Activated CD8-positive, alpha-beta T cell treated with anti-CD3 and anti-CD28 coated beads for 36 hours (primary cell): ENCODE data around the gene WDR54. TPM values are rescaled to one million over a fixed set of nuclear protein-coding genes. Genes with fewer than 3 reads are reported as not detected.

Source experiments
- ATAC-seq: fragments of 200-7000 bp; cut with Tn5 transposase; one replicate; pipeline ENCODE4 v1.10.0; 2021; ENCODE audit warnings: mild to moderate bottlenecking, moderate library complexity
- CTCF ChIA-PET: fragments of 350-600 bp; sonication (Branson Sonifier 250); formaldehyde crosslinking; loops from one replicate; lab custom pipeline; 2021; ENCODE audit warnings: antibody characterized with exemption; lab: Charles Lee
- POLR2A ChIA-PET: fragments of 350-600 bp; sonication (Branson Sonifier 250); formaldehyde crosslinking; loops from one replicate; lab custom pipeline; 2021; ENCODE audit warnings: antibody characterized with exemption; lab: Charles Lee
- DNase-seq: peaks from one replicate; pipeline ENCODE4 v3.0.0-alpha.2; 2020
- H3K27ac Mint-ChIP-seq: one replicate; pipeline ENCODE4 v1.8.0; 2021; ENCODE audit warnings: mild to moderate bottlenecking, mixed read lengths
- H3K27me3 Mint-ChIP-seq: one replicate; pipeline ENCODE4 v1.8.0; 2021; ENCODE audit warnings: mixed read lengths
- H3K36me3 Mint-ChIP-seq: one replicate; pipeline ENCODE4 v1.8.0; 2021; ENCODE audit warnings: low read depth, mixed read lengths
- H3K4me1 Mint-ChIP-seq: one replicate; pipeline ENCODE4 v1.8.0; 2021; ENCODE audit warnings: low read depth, mixed read lengths
- H3K4me3 Mint-ChIP-seq: one replicate; pipeline ENCODE4 v1.8.0; 2021; ENCODE audit warnings: mild to moderate bottlenecking, moderate library complexity, mixed read lengths
- H3K9me3 Mint-ChIP-seq: one replicate; pipeline ENCODE4 v1.8.0; 2021; ENCODE audit warnings: mixed read lengths
- intact Hi-C: fragments of 100-400 bp; cut with micrococcal nuclease; formaldehyde crosslinking; loops from one replicate; pipeline ENCODE4 v1.10.0; 2022
- total RNA-seq, 2 experiments: library from RNA; stranded (reverse); gene quantifications; one replicate each; pipeline ENCODE4 v1.2.3, GENCODE V29; 2021
- TF ChIP-seq, protein P1 (sequence below): fragments of 200-600 bp; IDR thresholded peaks from one replicate; pipeline ENCODE4 v1.8.0; 2022; ENCODE audit warnings: antibody characterized with exemption, mild to moderate bottlenecking

WDR54 gene
- total RNA-seq, 2 experiments from 2014 or later = 129 to 132 TPM

DNA sequence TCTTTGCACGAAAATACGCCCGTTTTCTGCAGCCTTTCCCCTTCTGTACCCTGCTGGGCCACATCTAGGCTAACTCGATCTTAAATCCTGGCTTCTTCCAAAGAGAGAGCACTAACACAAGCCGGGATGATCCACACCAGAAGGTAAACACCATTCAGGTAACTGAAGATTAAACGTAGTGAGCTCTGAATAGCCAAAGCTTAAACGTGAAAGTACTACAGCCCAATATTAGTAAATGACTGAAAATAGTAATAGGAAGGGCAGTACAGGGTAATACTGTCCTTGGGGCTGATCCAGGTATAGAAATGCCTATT, 51.4 kb downstream of the WDR54 start:
- Mint-ChIP-seq H3K9me3 (no peaks in the 10 kb centered on the region), H3K36me3 (peaks cover 29% of the 10 kb centered on the region), H3K4me1 (peaks cover 19% of the 10 kb centered on the region), H3K27me3 (no peaks in the 10 kb centered on the region), H3K4me3 (peak overlapping the region; percentile 95), H3K27ac (peak overlapping the region; percentile 93)
- POLR2A ChIA-PET = interaction anchor here (0.6 to 3.2 kb wide), 17 partner anchors 8 to 736 kb away, joined by 3 to 43 read pairs (median 4); partner anchors contain the start of genes C2orf81, CCDC142, INO80B and TPRKB
- TF ChIP-seq, protein P1, sequence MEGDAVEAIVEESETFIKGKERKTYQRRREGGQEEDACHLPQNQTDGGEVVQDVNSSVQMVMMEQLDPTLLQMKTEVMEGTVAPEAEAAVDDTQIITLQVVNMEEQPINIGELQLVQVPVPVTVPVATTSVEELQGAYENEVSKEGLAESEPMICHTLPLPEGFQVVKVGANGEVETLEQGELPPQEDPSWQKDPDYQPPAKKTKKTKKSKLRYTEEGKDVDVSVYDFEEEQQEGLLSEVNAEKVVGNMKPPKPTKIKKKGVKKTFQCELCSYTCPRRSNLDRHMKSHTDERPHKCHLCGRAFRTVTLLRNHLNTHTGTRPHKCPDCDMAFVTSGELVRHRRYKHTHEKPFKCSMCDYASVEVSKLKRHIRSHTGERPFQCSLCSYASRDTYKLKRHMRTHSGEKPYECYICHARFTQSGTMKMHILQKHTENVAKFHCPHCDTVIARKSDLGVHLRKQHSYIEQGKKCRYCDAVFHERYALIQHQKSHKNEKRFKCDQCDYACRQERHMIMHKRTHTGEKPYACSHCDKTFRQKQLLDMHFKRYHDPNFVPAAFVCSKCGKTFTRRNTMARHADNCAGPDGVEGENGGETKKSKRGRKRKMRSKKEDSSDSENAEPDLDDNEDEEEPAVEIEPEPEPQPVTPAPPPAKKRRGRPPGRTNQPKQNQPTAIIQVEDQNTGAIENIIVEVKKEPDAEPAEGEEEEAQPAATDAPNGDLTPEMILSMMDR = no peak
- CTCF ChIA-PET = interaction anchor here (1.0 to 3.8 kb wide), 8 partner anchors 9 to 115 kb away, joined by 3 to 35 read pairs (median 6); partner anchors contain the start of genes CCDC142, TTC31 and WBP1
- DNase-seq (no peak), ATAC-seq (no peak)
- intact Hi-C loops = no loop called here

DNA sequence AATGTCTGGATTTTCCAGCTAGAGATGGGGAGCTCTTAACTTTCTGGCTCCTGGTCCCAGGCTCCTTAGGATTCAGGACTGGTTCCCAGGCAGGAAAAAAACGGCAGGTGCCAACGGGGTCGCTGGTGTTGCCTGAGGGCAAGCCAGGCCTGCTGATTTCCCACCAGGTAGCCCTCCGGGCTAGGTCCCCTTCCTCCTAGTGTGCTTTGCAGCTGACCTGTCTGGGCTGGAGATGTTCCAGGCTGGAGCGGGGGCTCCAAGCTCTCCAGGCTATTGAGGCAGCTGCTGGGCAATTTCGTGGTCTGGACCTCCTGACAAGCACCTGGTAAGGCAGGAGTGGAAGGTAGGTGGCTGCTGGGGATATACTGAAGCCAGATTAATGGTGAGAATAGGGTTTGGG, 53.0 kb downstream of the WDR54 start:
- Mint-ChIP-seq H3K9me3 (no peaks in the 10 kb centered on the region), H3K4me3 (no peak overlapping the region), H3K36me3 (peaks cover 33% of the 10 kb centered on the region), H3K4me1 (peaks cover 22% of the 10 kb centered on the region), H3K27ac (no peak overlapping the region), H3K27me3 (no peaks in the 10 kb centered on the region)
- intact Hi-C loops = no loop called here
- CTCF ChIA-PET = interaction anchor here (0.7 to 3.8 kb wide), 7 partner anchors 8 to 114 kb away, joined by 3 to 20 read pairs (median 4); partner anchors contain the start of genes CCDC142, DQX1 and TTC31
- DNase-seq (no peak), ATAC-seq (no peak)
- TF ChIP-seq, protein P1 = no peak
- POLR2A ChIA-PET = interaction anchor here (1.0 to 2.9 kb wide), 3 partner anchors 8 to 21 kb away, joined by 3 to 43 read pairs (median 4); partner anchors contain the start of genes CCDC142 and TTC31

DNA sequence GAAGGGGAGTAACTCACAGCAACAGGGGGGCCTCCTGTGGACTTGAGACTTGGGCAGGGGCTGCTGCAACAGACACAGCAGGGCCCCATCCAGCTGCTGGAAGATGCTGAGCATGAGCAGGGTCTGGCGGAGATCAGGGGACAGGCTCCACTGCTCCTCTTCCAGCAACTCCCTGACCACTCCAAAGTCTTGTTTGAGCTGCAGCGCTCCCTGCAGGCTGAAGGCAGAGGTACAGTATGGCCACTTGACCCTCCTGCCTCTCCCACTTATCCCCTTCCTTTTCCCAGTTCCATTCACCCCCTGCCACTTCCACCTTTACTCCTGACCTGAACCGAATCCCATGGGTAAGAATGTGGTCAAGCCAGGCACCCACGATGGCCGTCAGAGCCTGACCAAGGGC, 53.4 kb downstream of the WDR54 start:
- intact Hi-C loops = no loop called here

More for the DNA sequence above, 53.4 kb downstream of the WDR54 start:
- H3K36me3 Mint-ChIP-seq = peaks cover 33% of the 10 kb centered on the region
- TF ChIP-seq, protein P1 = peak; percentile 45
- H3K4me1 Mint-ChIP-seq = peaks cover 21% of the 10 kb centered on the region
- H3K27ac Mint-ChIP-seq = no peak overlapping the region
- ChIA-PET POLR2A (interaction anchor here (1.0 to 2.9 kb wide), 4 partner anchors 7 to 21 kb away, joined by 3 to 43 read pairs (median 4); partner anchors contain the start of genes CCDC142 and TTC31), CTCF (interaction anchor here (0.9 to 3.8 kb wide), 8 partner anchors 8 to 208 kb away, joined by 3 to 20 read pairs (median 4); partner anchors contain the start of genes CCDC142, DQX1 and TTC31)
- H3K4me3 Mint-ChIP-seq = no peak overlapping the region
- DNase-seq = no peak
- H3K27me3 Mint-ChIP-seq = no peaks in the 10 kb centered on the region
- no peak for ATAC-seq
- H3K9me3 Mint-ChIP-seq = no peaks in the 10 kb centered on the region

Other genes starting within 250 kb of the WDR54 start
- gene MOB1A, start 242.9 kb upstream of the WDR54 start, total RNA-seq = 100 to 1,000 TPM; 150 to 156 TPM
- 100 to 1,000 TPM; 348 to 361 TPM for gene MTHFD2, start 223.1 kb upstream of the WDR54 start, total RNA-seq
- gene SLC4A5, start 78.3 kb upstream of the WDR54 start, total RNA-seq = 1 to 10 TPM; 1.8 to 2.0 TPM
- 10 to 100 TPM; 67.3 to 81.4 TPM for gene DCTN1, start 41.4 kb upstream of the WDR54 start, total RNA-seq
- gene C2orf81, start 111 bp upstream of the WDR54 start, total RNA-seq = 1 to 10 TPM; 2.6 to 3.9 TPM
- gene RTKN, start 20.2 kb downstream of the WDR54 start, total RNA-seq = 1 to 10 TPM; 1.2 to 1.6 TPM
- gene INO80B, start 33.4 kb downstream of the WDR54 start, total RNA-seq = 10 to 100 TPM; 23.9 to 24.2 TPM
- 10 to 100 TPM; 20.3 to 23.0 TPM for gene WBP1, start 36.7 kb downstream of the WDR54 start, total RNA-seq
- 10 to 100 TPM; 50.8 to 53.1 TPM for gene MOGS, start 43.7 kb downstream of the WDR54 start, total RNA-seq
- 100 to 1,000 TPM; 111 to 113 TPM for gene MRPL53, start 51.0 kb downstream of the WDR54 start, total RNA-seq
- gene CCDC142, start 61.3 kb downstream of the WDR54 start, total RNA-seq = 10 to 100 TPM in 1 of 2 experiments, 1 to 10 TPM in 1; 7.2 to 10.3 TPM
- 10 to 100 TPM; 20.3 to 21.9 TPM for gene TTC31, start 61.4 kb downstream of the WDR54 start, total RNA-seq
- under 1 TPM; 0.36 to 0.43 TPM for gene LBX2, start 77.9 kb downstream of the WDR54 start, total RNA-seq
- 10 to 100 TPM; 16.1 to 21.1 TPM for gene PCGF1, start 86.0 kb downstream of the WDR54 start, total RNA-seq
- under 1 TPM in 1 of 2 experiments, not detected in 1; 0.16 TPM for gene TLX2, start 92.7 kb downstream of the WDR54 start, total RNA-seq
- gene DQX1, start 104.5 kb downstream of the WDR54 start, total RNA-seq = under 1 TPM; 0.50 to 0.96 TPM
- 10 to 100 TPM; 90.8 to 92.7 TPM for gene AUP1, start 108.0 kb downstream of the WDR54 start, total RNA-seq
- 10 to 100 TPM; 42.0 to 45.0 TPM for gene HTRA2, start 108.2 kb downstream of the WDR54 start, total RNA-seq
- under 1 TPM; 0.38 to 0.60 TPM for gene LOXL3, start 132.2 kb downstream of the WDR54 start, total RNA-seq
- 10 to 100 TPM; 15.0 to 16.6 TPM for gene DOK1, start 133.0 kb downstream of the WDR54 start, total RNA-seq
- gene M1AP, start 226.6 kb downstream of the WDR54 start, total RNA-seq = not detected
- gene SEMA4F, start 232.5 kb downstream of the WDR54 start, total RNA-seq = 1 to 10 TPM; 3.1 to 4.2 TPM